NOMO-1 treated with DMSO at 0.1 percent for 48 hours (cell line): Measurements from ENCODE around the gene WDR5B.
A peak's percentile ranks its signal among the peaks of the same experiment; 100 is the strongest.

Source experiments
- DNase-seq: peaks from one replicate; lab custom pipeline; 2025; ENCODE audit not compliant: unreplicated experiment; lab: John Stamatoyannopoulos, UW

WDR5B gene

DNA sequence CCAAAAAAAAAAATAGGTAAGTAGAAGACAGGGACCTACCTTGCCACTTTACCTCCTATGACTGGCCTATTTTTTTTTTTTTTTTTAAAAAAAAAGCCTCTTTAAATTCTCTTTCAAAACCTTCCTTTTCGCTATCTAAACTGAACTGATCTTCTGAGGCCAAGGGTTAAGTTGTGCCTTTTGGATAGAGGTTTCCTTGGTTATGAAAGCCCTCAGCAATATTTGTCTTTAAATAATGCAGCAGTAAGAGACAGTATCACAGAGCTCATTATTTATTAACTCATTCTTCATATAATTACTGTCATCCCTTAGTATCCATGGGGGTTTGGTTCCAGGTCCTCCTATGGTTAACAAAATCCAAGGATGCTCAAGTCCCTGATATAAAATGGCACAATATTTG is 41.8 kb downstream of the WDR5B start:
- no peak for DNase-seq

DNA sequence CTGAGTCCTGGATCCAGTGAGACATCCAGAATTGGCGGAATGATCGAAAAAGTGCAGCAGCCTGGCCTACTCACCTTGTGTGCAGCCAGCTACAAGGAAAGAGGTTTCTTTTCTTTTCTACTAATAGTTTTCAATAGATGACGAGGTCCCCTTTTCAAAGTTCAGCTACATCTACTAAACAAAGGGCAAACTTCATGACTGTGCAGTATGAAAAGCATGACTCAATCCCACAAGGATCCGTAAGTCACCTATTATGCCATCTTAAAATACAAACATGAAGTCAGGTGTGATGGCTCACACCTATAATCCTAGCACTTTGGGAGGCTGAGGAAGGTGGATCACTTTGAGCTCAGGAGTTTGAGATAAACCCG is 49.5 kb downstream of the WDR5B start:
- DNase-seq = no peak

DNA sequence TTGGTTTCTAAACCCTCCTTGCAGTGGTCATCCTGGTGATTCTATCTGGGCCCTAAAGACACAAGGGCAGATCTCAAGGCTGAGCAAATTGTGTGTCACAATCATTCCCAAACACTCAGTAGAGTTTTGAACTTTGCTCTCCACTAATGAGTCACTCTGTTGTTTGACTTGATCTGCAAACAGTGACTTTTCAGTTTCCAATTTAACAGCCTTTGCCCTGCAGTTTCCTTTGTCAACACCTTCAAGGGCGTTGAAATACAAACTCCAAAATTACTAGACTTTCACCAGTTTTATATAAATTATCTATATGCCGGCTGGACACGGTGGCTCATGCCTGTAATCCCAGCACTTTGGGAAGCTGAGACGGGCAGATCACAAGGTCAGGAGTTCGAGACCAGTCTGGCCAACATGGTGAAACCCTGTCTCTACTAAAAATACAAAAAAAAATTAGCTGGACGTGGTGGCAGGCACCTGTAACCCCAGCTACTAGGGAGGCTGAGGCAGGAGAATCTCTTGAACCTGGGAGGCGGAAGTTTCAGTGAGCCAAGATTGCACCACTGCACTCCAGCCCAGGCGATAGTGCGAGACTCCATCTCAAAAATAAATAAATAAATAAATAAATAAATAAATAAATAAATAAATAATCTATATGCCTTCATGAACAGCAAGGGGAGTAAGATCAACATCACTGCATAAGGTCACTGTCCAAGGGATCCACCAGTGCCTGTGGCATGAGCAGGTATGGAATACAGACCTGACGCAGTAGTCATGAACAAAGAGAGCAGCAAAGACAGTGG is 50.1 kb downstream of the WDR5B start:
- DNase-seq = peak; percentile 63

DNA sequence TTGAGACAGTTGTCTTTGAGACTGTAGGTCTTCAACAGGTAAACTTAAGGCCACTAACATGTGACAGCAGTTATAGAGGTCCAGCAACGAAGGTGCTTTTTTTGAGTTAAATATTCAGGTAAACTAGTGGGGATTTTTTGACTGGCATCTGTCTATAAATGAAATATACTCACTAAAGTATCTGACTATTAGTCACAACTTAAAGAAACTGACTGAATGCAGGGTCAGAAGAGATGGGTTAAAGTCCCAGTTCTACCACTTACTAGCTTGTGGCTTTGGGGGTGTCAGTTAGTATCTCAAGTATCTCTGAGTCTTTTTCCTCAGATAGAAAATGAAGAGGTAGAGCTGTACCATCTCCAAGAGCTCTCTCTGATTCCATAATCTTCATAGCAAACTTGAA is 50.8 kb downstream of the WDR5B start:
- no peak for DNase-seq

DNA sequence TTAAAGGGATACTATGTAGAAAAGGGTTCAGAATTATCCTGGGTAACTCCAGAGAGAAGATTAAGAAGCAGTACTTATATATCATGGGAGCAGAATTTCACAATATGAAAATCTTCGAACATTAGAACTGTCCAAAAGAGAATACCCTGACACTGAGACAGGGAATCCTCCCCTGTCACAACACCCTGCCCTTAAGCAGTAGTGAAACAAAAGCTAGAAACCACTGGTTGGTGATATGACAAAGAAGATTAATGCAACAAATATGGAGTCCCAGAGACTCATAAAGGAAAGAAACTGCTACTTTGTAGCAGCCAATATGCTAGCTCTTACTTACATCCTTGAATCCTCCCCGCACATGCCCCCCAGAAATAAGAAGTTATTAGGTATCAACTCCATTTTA is 51.4 kb downstream of the WDR5B start:
- DNase-seq = no peak
